HG03378 (cell line): ENCODE results near the gene VWA3B.
"Not testable (repeated sequence)": the region's sequence is repeated elsewhere in the genome, so short reads cannot be mapped to it uniquely, and the experiment has no call there.

Source experiments
- ATAC-seq: cut with Tn5 transposase; IDR thresholded peaks from one replicate; pipeline ENCODE4 v1.9.1; 2021; ENCODE audit warnings: mild to moderate bottlenecking, moderate library complexity; ENCODE audit not compliant: unreplicated experiment

Gene VWA3B

GRCh38 chr2:98296440-98296839 is 209.5 kb downstream of the VWA3B start:
- no peak for ATAC-seq

- ATAC-seq, result no peak
Observed at GRCh38 chr2:98297817-98298682, 211.1 kb downstream of the VWA3B start.

- no peak for ATAC-seq
Observed at GRCh38 chr2:98298683-98299164, 211.8 kb downstream of the VWA3B start.

GRCh38 chr2:98299211-98299905 is 212.4 kb downstream of the VWA3B start:
- ATAC-seq, result no peak

GRCh38 chr2:98300141-98300874 is 213.3 kb downstream of the VWA3B start:
- ATAC-seq, result no peak

- no peak for ATAC-seq
Observed at GRCh38 chr2:98301469-98301868, 214.5 kb downstream of the VWA3B start.

- ATAC-seq, result not testable (repeated sequence)
Observed at GRCh38 chr2:98307131-98307696, 220.2 kb downstream of the VWA3B start.

GRCh38 chr2:98308068-98308467 is 221.1 kb downstream of the VWA3B start:
- no peak for ATAC-seq

- no peak for ATAC-seq
Observed at GRCh38 chr2:98308532-98308931, 221.6 kb downstream of the VWA3B start.

- no peak for ATAC-seq
Observed at GRCh38 chr2:98309580-98309979, 222.6 kb downstream of the VWA3B start.

- ATAC-seq, result no peak
Observed at GRCh38 chr2:98310010-98310409, 223.0 kb downstream of the VWA3B start.

GRCh38 chr2:98311090-98311489 is 224.1 kb downstream of the VWA3B start:
- ATAC-seq, result no peak

GRCh38 chr2:98311771-98312545 is 225.0 kb downstream of the VWA3B start:
- ATAC-seq, result no peak

GRCh38 chr2:98313492-98314250 is 226.7 kb downstream of the VWA3B start:
- no peak for ATAC-seq

- no peak for ATAC-seq
Observed at GRCh38 chr2:98314251-98314650, 227.3 kb downstream of the VWA3B start.

GRCh38 chr2:98315957-98316356 is 229.0 kb downstream of the VWA3B start:
- no peak for ATAC-seq

- ATAC-seq, result no peak
Observed at GRCh38 chr2:98317214-98317613, 230.2 kb downstream of the VWA3B start.

- not testable (repeated sequence) for ATAC-seq
Observed at GRCh38 chr2:98320171-98320570, 233.2 kb downstream of the VWA3B start.

- ATAC-seq, result no peak
Observed at GRCh38 chr2:98324181-98324580, 237.2 kb downstream of the VWA3B start.

- no peak for ATAC-seq
Observed at GRCh38 chr2:98327776-98328175, 240.8 kb downstream of the VWA3B start.
